Amniotic epithelial cell (primary cell): ENCODE data around the gene MCRIP2.

Source experiments
- DNase-seq: peaks from one replicate; pipeline ENCODE4 v3.0.0-alpha.2; 2010; ENCODE audit warnings: low read depth

The MCRIP2 gene

DNA sequence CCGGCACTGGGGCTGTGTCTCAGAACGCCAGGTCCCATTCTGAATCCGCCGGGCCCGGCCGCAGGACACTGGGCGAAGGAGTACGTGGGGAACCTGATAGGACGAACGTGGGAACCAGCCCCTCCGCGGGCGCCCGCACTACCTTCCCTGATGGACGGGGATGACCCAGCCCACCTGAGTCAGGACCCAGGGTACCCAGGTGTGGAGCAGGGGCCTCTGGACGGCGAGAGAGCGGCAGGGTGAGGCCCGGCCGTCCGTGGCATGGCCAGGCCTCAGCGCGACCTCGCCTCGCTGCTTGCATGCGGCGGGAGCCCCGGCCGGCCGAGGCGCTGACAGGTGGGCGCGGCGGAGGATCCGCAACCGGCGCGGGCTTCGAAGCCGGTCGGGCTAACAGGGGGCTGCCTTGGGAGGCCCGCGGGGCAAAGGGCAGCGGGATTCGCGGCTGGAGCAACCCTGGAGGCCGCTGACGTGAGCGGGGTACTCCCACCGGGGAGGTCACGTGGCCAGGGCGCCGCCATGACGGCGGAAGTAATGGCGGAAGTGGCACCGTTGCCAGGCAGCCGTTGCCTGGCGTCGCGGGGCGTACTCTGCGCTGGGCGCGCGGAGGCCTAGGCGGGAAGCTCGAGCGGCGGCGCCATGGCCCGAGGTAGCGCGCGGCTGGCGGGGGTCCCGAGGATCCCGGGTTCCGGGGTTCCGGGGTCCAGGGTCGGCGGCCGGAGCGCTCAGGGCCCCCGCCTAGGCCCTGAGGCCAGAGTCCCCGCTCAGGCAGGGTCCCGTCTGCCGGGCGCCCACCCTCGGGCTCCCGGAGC is 7.4 kb downstream of the MCRIP2 start, which contains the start of gene WDR90:
Gene WDR90 (plus strand): TSS at position 585 of the 809 bp plus-strand sequence. CDS start 52 bp downstream, at position 637.
- DNase-seq = peak; percentile 86

DNA sequence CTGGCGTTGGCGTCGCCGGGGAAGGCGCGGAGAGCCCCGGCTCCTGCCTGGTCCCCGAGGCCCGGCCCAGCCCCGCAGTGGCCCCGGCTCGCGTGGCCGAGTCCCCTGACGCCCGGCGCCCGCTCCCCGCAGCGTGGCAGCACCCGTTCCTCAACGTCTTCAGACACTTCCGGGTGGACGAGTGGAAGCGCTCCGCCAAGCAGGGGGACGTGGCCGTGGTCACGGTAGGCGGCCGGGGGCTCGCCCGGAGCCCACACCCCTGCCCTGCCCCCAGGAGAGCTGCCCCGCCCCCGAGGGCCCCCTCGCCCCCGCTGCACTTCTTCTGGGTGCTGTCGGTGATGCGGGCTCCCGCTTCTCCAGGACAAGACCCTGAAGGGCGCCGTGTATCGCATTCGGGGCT is 8.0 kb downstream of the MCRIP2 start:
- no peak for DNase-seq

DNA sequence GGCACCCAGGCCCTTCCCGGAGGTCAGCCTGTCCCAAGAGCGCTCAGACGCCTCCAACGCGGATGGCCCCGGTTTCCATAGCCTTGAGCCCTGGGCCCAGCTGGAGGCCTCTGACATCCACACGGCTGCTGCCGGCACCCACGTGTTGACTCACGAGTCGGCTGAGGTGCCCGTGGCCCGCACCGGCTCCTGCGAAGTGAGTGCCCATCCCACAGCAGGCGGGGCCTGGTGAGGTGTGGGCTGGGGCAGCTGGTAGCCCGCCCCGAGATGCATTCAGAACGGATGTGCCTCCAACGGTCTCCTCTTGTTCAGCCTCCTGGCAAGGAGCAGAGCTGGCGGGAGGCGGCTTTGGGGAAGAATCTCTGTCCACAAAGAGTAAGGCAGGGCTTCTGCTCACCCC is 10.2 kb downstream of the MCRIP2 start:
- DNase-seq = no peak

GRCh38 chr16:652454-653305 is 11.1 kb downstream of the MCRIP2 start:
- DNase-seq = no peak

DNA sequence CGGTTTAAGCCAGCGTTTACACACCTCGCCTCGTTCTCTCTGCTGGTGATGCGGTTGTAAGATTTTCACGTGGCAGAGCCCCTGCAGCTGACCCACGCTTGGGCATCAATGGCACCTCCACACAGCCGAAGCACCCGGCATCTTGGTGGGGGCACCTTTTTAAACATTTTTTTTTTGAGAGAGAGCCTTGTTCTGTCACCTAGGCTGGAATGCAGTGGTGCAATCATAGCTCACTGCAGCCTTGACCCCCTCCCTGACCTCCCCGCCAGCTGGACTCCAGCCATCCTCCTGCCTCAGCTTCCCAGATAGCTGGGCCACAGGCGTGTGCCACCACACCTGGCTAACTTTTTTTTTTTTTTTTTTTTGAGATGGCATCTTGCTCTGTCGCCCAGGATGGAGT is 12.4 kb downstream of the MCRIP2 start:
- DNase-seq = no peak

DNA sequence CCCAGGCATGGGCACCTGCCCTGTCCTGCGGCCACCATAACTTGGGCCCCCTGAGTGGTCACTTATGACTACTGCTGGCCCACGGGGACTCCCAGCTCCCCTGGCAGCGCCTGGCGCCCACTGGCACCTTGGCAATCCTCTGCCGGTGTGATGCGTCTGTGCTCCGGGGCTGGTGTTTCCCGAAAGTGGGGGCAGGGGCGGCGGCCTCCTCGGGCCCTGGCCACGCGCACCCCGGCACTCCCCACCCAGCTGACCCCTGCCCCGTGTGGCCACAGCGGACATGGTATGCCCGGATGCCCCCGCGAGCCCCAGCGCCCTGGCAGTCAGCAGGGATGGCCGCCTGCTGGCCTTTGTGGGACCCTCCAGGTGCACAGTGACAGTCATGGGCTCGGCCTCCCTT is 15.9 kb downstream of the MCRIP2 start:
- DNase-seq = no peak

DNA sequence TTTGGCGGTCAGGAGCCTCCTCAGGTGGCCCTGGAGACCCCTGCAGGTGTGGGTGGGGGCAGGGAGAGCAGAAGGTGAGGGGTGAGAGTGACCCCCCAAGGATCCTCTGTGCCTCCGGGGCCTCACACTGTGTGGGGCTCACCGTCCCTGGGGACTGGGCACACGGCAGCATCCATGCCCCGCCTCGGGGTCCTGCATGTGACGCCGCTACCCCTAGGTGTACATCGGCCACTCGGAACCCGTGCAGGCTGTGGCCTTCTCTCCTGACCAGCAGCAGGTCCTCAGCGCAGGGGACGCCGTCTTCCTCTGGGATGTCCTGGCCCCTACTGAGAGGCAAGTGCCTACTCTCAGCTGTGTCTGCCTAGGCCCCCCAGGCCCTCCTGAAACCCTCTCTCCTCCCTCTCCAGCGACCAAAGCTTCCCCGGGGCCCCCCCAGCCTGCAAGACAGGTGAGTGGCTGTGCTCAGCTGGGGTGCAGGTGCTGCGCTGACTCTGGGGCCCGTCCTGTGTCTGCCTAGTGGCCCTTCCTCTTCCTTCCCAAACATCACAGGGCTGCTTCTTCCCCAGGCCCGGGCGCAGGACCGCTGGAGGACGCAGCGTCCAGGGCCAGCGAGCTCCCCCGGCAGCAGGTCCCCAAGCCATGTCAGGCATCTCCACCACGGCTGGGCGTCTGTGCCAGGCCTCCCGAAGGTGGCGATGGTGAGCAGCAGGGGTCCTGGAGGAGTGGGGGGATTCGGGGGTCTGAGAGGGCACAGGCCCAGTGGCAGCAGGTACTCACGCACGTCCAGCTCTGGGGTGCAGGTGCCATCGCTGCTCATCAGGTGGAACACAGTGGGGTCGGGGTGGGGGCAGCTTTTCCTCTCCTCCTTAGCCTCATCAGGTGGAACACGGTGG is 17.3 kb downstream of the MCRIP2 start:
- no peak for DNase-seq

DNA sequence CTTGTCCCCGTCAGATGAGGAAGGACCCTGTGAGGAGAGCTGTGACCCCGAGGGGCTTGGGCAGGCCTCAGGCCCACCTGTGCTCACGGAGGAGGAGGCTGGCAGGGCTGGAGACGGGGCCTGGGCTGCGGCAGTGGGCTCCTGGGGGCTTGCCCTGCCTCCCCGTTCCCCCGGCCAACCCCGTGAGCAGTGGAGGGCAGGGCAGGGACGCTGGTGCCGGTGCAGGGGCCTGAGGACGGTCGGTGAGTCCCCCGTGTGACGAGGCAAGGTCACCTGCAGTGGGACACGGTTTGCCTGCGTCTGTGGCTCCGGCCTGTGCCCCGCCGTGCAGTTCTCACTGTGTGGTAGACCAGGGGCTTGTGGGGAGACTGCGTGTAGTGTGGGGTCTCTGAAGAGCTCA is 18.0 kb downstream of the MCRIP2 start:
- DNase-seq = no peak

GRCh38 chr16:660132-660458 is 18.5 kb downstream of the MCRIP2 start:
- no peak for DNase-seq

DNA sequence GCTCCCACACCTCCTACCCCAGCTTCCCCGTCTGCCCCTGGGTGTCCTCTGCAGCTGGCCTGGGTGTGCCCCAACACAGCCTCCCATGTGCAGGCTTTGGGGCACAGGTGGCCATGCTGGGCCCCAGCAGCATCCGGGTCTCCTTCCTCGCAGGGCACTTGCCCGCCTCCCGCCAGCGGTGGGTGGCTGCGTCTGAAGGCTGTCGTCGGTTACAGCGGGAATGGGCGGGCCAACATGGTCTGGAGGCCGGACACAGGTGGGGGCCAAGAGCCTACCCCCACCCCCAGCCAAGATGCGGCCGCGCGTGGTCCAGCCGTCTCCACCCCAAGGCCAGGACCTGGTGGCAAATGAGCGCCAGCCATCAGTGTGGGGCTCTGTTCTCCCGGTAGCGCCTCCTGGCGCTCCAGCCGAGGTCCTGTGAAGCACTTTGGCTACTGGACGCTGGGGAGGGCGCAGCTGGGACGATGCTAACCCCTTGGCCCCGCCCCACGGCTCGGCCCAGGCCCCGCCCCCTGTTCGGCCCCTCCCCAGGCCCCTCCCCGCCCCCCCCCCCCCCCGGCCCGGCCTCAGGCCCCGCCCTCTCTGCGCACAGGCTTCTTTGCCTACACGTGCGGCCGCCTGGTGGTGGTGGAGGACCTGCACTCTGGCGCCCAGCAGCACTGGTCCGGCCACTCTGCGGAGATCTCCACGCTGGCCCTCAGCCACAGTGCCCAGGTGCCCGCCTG is 19.0 kb downstream of the MCRIP2 start:
- DNase-seq = peak; percentile 80

DNA sequence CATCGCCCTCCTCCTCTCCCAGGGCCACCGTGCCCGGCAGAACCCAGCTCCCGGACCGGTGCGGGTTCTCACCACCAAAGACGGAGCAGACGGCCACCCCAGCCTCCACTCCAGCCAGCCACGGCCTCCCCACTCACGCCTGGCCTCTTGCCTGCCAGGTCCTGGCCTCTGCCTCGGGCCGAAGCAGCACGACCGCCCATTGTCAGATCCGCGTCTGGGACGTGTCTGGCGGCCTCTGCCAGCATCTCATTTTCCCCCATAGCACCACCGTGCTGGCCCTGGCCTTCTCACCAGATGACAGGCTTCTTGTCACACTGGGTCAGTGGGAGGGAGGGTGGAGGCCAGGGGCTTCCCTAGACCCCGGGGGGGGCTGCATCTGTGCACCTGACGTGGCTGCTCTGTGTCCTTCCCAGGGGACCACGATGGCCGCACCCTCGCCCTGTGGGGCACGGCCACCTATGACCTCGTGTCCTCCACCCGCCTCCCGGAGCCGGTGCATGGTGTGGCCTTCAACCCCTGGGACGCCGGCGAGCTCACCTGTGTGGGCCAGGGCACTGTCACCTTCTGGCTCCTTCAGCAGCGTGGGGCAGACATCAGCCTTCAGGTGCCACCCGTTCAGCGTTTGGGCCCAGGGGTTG is 19.7 kb downstream of the MCRIP2 start:
- DNase-seq = no peak

DNA sequence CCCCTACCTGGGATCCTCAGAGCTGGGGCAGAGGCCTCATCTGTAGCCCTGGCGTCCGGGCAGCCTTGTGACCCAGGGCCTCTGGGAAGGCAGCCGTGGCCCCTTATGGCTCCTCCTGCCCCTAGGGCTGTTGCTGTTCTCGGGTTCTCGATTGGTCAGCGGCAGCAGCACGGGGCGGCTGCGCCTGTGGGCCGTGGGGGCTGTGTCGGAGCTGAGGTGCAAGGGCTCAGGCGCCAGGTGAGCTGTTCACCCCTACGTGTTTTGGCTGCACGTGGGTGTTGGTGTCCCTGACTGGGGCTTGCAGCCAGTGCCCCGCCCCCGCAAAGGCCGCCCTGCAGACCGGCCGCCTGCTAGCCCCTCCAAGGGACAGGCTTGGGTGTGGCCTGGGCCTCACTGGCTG is 20.5 kb downstream of the MCRIP2 start:
- DNase-seq = no peak

GRCh38 chr16:662597-662996 is 21.0 kb downstream of the MCRIP2 start:
- DNase-seq = no peak

- no peak for DNase-seq
These were observed 24.9 kb downstream of the MCRIP2 start for GRCh38 chr16:666572-666971.

- no peak for DNase-seq
These were observed 25.6 kb downstream of the MCRIP2 start for GRCh38 chr16:667113-667779.

DNA sequence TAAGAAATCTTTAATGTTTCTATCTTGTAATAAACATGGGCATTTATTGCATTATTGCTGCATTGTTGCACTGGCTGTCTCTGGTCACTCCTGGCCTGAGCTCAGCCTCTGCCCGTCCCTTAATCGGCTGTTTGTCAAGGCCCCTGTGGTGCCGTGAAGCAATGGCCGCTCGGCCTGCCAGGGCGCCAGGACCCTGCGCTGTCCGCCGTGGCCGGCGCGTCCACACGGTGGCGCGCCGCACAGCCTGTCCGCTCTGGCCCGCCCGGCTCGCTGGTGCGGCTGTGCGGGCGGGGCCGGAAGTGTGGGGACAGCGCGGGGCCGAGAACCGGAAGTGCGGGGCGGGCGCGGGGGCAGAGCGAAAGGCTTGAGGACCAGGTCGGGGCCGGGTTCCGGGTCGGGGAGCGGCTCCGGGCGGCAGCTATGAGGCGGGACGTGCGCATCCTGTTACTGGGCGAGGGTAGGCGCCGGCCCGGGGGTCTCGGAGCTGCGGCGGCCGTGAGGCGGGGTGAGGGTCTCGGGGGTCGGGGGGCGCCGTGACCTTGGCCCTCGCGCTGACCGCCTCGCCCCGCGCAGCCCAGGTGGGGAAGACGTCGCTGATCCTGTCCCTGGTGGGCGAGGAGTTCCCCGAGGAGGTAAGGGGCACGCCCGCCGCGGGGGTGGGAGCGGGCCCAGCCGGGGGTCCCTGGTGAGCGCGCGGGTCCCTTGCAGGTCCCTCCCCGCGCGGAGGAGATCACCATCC is 26.3 kb downstream of the MCRIP2 start, which contains the start of gene RHOT2:
Gene RHOT2 (plus strand): TSS at position 353 of the 739 bp plus-strand sequence. CDS start 68 bp downstream, at position 421.
- peak; percentile 81 for DNase-seq

DNA sequence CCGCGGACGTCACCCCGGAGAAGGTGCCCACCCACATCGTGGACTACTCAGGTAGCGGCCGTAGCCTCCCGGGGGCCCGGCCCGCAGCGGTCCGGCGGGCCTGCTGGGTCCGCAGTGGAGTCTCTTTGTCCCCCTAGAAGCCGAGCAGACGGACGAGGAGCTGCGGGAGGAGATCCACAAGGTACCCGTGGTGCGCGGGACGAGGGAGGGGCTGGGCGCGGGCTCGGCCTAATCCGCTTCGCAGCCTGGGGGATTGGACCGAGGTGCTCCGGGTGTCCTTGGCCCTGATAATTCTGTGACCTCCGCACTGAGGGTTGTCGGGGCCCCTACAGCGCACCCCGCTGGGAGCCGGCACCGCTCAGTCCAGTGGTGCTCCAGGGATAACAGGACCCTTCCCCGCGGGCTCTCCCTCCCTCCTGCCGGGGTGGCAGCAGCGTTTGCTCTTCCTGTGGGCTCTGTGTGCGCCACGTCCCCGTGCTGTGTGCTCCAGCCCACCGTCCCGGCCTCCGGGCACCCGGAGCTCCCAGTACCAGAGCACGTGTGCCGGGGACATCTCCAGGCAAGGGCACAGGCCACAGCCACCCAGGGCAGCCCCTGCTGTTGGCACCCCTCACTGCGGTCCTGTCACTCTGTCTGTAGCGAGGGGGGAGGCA is 27.0 kb downstream of the MCRIP2 start:
- DNase-seq = no peak

- no peak for DNase-seq
These were observed 28.0 kb downstream of the MCRIP2 start for GRCh38 chr16:669666-670065.
